C1 segment of cervical spinal cord (tissue), 14 donors: ENCODE data around the gene SPDYC.
"Not testable (repeated sequence)": the region's sequence is repeated elsewhere in the genome, so short reads cannot be mapped to it uniquely, and the experiment has no call there.

Source experiments
- DNase-seq, 14 donors: peaks; one replicate each; lab custom pipeline; 2025; lab: John Stamatoyannopoulos, UW

Gene SPDYC

DNA sequence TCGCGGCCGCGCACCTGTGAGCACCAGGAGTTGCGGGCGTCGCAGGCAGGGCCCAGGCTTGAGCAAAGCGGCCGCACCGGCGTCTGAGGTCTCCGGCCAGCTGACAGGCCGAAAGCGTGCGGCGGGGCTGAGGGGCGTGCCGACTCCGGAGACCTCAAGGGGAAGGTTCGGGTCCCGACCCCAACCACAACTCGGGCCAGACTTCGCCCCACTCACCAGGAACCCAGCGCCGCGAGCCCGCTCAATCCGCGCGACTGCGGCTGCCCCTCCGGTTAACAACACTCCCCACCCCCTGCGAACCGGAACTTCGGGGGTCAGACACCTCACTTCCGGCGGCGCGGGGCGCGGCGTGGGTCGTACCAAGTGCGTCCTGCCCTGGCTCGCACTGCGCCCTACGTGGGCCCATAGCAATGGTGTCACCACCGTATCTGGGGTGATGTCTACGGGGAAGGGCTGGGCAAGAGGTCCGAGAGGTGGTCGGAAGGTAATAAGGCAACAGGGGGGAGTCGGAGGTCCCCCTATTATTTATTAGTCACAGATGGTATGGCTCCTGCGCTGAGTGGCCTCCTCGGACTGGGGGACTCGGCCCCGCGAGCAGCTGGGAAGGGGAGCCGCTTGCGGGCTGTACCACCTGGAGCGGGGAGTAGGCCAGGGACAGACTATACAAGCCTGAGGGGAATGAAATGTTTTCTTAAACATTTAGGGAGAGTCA, 35.6 kb upstream of the SPDYC start, which contains the start of gene SYVN1:
SYVN1 (minus strand) TSS at position 280 of the 712 bp plus-strand sequence. CDS start 918 bp downstream, outside the sequence.
- peak; percentile 83 to 97 (median 93) for DNase-seq

DNA sequence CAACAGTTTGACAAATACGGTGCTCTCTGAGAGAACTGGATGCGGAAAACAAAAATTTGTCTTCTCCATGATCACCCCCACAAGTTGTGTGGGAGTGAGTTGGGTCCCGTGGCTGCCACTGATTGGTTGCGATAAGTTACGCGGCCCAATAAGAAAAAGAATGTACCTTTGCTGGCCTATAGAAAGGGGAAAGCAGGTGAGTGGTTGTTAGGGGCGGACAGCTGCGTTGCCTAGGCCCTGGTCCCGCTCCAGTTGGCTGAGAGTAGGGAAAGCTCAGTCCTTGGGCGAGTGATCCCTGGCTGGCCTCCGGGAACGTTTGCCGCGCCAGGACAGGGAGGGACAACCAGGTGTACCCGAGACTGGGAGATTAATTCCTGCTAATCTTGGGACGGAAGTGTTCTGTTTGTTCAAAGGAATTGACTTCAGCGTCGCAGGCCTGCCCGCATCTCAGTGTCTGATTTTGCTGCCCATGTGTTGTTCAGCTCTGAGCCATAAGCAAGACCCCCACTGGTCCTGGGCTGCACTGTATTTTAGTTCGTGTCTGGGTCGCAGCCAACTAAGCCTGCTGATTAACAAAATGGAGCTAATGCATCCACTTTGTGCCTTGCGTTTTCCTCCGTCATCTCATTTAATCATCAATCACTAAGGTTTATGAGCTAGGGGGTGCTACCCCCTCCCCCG, 34.9 kb upstream of the SPDYC start:
- DNase-seq, result peak; percentile 70 to 99 (median 90)

DNA sequence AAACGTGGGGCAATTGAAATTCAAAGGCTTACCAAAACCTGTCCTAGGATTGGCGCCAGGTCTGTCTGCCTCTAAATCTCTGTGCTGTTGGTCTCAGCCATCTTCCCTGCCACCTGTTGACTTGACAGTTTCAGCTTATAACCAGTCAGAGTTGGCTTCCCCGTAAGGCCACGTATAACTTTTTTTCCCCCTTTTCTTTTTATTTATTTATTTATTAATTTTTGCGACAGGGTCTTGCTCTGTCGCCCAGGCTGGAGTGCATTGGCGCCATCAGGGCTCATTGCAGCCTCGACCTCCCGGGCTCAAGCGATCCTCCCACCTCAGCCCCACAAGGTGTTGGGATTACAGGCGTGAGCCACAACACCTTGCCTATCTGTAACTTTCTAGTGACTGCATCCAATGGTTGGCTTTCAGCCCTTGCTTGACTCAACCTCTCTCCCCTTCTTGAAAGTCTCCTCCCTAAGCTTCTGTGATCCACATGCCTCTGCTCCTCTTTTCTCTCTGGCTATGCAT, 34.3 kb upstream of the SPDYC start:
- DNase-seq, result peak in 1 of 14 donors; percentile 75

GRCh38 chr11:65136515-65137096, 33.4 kb upstream of the SPDYC start:
- DNase-seq, result no peak

DNA sequence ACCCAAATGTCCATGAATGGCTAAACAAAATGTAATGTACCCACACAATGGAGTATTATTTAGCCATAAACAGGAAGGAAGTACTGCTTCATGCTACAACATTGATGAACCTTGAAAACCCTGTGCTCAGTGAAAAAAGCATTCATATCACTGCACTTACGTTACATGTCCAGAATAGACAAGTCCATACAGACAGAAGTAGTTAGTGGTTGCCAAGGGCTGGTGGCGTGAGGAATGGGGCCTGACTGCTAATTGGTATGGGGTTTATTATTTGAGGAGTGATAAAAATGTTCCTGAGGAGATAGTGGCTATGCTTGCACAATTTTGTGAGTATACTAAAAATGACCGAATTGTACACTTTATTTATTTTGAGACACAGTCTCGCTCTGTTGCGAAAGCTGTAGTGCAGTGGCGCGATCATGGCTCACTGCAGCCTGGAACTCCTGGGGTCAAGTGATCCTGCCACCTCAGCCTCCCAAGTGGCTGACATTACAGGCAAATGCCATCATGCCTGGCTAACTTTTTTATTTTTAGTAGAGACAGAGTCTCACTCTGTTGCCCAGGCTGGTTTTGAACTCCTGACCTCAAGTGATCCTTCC, 28.0 kb upstream of the SPDYC start:
- no peak for DNase-seq

DNA sequence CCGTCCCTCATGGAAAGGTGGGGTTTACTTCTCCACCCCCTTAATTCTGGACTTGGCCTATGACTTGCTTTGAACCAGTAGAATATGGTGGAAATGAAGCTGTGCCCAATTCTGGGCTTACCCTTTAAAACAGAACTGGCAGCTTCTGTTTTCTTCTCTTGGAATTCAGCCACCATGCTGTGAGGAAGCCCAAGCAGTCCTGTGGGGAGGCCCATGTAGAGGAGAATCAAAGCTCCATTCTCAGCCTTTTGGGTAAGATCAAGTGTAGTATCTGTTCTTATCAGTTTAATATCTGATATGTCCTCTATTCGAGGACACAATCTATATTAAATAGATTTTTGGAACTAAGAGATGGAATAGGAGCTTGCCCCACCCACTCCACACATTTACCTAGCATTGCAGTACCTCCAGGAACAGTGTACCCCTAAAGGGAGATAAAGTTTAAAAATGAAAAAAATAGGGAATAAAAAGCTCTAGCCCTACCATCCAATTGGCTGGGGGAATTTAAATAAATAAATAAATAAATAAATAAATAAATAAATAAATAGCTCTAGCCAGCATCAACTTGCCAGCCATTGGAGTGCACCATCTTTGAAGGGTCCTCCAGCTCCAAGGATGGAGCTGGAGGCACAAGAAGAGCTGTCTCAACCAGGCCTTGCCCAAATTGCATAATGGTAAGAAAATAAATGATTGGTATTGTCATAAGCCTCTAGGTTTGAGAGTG, 22.5 kb upstream of the SPDYC start:
- no peak for DNase-seq

GRCh38 chr11:65148657-65149056, 21.4 kb upstream of the SPDYC start:
- DNase-seq, result no peak

GRCh38 chr11:65150131-65150508, 19.9 kb upstream of the SPDYC start:
- not testable (repeated sequence) for DNase-seq

- DNase-seq, result peak in 12 of 14 donors; percentile 9 to 86 (median 69)
These were observed 19.3 kb upstream of the SPDYC start for GRCh38 chr11:65150509-65151299.

GRCh38 chr11:65151331-65151899, 18.6 kb upstream of the SPDYC start:
- DNase-seq, result no peak

- no peak for DNase-seq
These were observed 17.9 kb upstream of the SPDYC start for GRCh38 chr11:65152122-65152521.

GRCh38 chr11:65156256-65156655, 13.8 kb upstream of the SPDYC start:
- DNase-seq, result no peak

DNA sequence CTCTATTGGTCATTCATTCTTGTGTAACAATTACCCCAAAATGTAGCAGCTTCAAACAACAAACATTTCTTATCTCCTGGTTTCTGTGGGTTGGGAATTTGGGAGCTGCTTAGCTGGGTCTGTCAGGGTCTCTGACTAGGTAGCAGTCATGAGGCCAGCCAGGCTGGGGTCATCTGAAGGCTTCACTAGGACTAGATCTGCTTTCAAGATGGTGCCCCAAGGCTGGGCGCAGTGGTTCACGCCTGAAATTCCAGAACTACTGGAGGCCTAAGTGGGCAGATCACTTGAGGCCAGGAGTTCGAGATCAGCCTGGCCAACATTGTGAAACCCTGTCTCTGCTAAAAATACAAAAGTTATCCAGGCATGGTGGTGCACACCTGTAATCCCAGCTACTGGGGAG, 13.1 kb upstream of the SPDYC start:
- DNase-seq, result no peak

DNA sequence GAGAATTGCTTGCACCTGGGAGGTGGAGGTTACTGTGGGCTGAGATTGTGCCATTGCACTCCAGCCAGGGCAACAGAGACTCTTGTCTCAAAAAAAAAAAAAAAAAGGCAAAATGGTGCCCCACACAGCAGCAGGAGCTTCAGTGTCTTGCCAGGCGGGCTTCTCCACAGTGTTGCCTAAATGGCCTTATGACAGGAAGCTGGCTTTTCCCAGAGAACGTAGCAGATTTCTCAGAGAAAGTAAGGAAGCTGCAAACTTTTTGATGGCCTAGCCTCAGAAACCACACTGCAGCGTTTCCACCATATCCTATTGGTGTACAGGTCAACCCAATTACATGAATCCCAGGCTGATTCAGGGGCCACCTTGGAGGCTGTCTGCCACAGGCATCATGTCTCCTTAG, 12.7 kb upstream of the SPDYC start:
- DNase-seq, result no peak

- no peak for DNase-seq
These were observed 11.0 kb upstream of the SPDYC start for GRCh38 chr11:65159012-65159411.

DNA sequence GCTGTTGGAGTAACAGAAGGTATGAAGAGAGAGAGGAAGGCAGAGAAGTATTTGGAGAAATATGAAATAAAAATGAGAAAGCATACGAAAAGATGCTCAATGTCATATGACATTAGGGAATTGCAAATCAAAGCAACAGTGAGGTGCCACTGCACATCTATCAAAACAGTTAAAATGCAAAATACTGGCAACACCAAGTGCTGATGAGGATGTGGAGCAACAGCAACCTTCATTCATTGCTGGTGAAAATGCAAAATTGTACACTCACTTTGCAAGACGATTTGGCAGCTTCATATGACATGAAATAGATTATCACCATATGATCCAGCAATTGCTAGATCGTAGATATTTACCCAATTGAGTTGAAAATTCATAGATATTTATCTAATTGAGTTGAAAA, 9.4 kb upstream of the SPDYC start:
- DNase-seq, result no peak

GRCh38 chr11:65163684-65164083, 6.3 kb upstream of the SPDYC start:
- DNase-seq, result no peak

- no peak for DNase-seq
These were observed 4.4 kb upstream of the SPDYC start for GRCh38 chr11:65165410-65166317.

DNA sequence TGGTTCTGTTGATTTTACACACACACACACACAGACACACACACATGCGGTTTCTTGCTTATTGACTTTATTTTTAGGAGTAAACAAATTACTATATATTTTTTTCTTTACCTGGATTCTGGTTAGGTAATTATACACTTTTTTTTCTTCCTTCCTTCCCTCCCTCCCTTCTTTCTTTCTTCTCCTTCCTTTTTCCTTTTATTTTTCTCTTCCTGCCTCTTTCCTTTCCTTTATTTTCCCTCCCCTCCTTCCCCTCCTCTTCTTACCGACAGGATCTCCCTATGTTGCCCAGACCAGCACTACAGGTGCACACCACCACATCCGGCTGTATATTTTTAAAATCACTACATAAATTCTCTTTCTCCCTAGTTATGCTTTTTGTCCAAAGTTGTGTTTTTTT, 3.1 kb upstream of the SPDYC start:
- DNase-seq, result no peak
